ENCODE data around the gene ECT2L. TPM values are rescaled to one million over a fixed set of nuclear protein-coding genes. Genes with fewer than 3 reads are reported as not detected.
A peak's percentile ranks its signal among the peaks of the same experiment; 100 is the strongest.

Gene ECT2L
- total and polyA plus RNA-seq, 2 donors (not counting 3 experiments of a cell fraction or from before 2014, with no cell fraction given): not detected

GRCh38 chr6:138833816-138834539 is 38.1 kb downstream of the ECT2L start:
- Histone ChIP-seq H3K4me3 (replicated peaks in 1 of 3; ENCODE audit: insufficient read depth in 1 of 3, low read depth in 1 of 3, low read length in 3 of 3) (no peak overlapping the region), H3K27ac (ENCODE audit: insufficient read depth, low read depth, low read length) (no peak overlapping the region), H3K36me3 (ENCODE audit: control insufficient read depth in 2 of 2, extremely low read depth in 1 of 2, insufficient read depth in 2 of 2, low read length in 2 of 2) (no peaks in the 10 kb centered on the region), H2AFZ (ENCODE audit: low read depth, low read length) (no peak overlapping the region), H4K20me1 (replicated peaks; ENCODE audit: control insufficient read depth, extremely low read depth, insufficient read depth, low read length) (no peaks in the 10 kb centered on the region), H3K4me2 (ENCODE audit: insufficient read depth, low read length) (no peak overlapping the region), H3K9me3 (replicated peaks; ENCODE audit: control insufficient read depth, insufficient read depth, low read length) (no peaks in the 10 kb centered on the region), H3K27me3 (ENCODE audit: control insufficient read depth in 2 of 2, insufficient read depth in 2 of 2, low read length in 2 of 2) (no peaks in the 10 kb centered on the region), H3K4me1 (ENCODE audit: control insufficient read depth, extremely low read depth, insufficient read depth, low read length) (no peaks in the 10 kb centered on the region), H3K79me2 (ENCODE audit: control insufficient read depth, insufficient read depth, low read length) (no peaks in the 10 kb centered on the region), H3K9me1 (replicated peaks; ENCODE audit: control insufficient read depth, extremely low read depth, insufficient read depth, low read length) (no peaks in the 10 kb centered on the region), H3K9ac (replicated peaks; ENCODE audit: extremely low read depth, insufficient read depth, low read length) (no peak overlapping the region)
- no peak for FAIRE-seq
- POLR2A ChIA-PET: no interaction called here
- dilution Hi-C loops (cut with MboI; ENCODE audit: extremely low pct_ligation_motif_present, low sequenced_read_pairs): no loop called here
- BruUV-seq (replicated peaks): no TSS peak
- intact Hi-C loops (cut with micrococcal nuclease): no loop called here
- no peak for TF ChIP-seq POLR2A (IDR thresholded peaks at IDR 0.05; ENCODE audit: low read depth, low read length)
- TF ChIP-seq FOS (IDR thresholded peaks at IDR 0.05; ENCODE audit: borderline replicate concordance, insufficient read depth, low read length): no peak
- no peak for TF ChIP-seq JUN (IDR thresholded peaks at IDR 0.05; ENCODE audit: borderline replicate concordance, insufficient read depth, insufficient read length, low read depth)
- TF ChIP-seq POLR2AphosphoS5 (IDR thresholded peaks at IDR 0.05; ENCODE audit: insufficient read depth, low read depth, low read length): no peak
- no peak for TF ChIP-seq EZH2 (IDR thresholded peaks at IDR 0.05; ENCODE audit: borderline replicate concordance, low read depth, low read length, severe bottlenecking)
- no peak for TF ChIP-seq MYC (IDR thresholded peaks at IDR 0.05; ENCODE audit: low read depth, low read length)
- DNase-seq (ENCODE audit: low read depth, low spot score): no peak
- CTCF ChIA-PET: interaction anchor here (1.8 kb wide), 1 partner anchor 18 kb away, joined by 7 read pairs; no protein-coding TSS in a partner anchor

- intact Hi-C loops (cut with micrococcal nuclease) (no loop called here), dilution Hi-C loops (cut with MboI; ENCODE audit: extremely low pct_ligation_motif_present, low sequenced_read_pairs) (no loop called here)
- FAIRE-seq (peak; percentile 38), DNase-seq (ENCODE audit: low read depth, low spot score) (no peak)
- ChIA-PET CTCF (no interaction called here), POLR2A (no interaction called here)
- Histone ChIP-seq H3K4me2 (ENCODE audit: insufficient read depth, low read length) (no peak overlapping the region), H3K9ac (replicated peaks; ENCODE audit: extremely low read depth, insufficient read depth, low read length) (no peak overlapping the region), H3K9me3 (replicated peaks; ENCODE audit: control insufficient read depth, insufficient read depth, low read length) (no peaks in the 10 kb centered on the region), H3K36me3 (ENCODE audit: control insufficient read depth in 2 of 2, extremely low read depth in 1 of 2, insufficient read depth in 2 of 2, low read length in 2 of 2) (no peaks in the 10 kb centered on the region), H3K79me2 (ENCODE audit: control insufficient read depth, insufficient read depth, low read length) (no peaks in the 10 kb centered on the region), H3K27me3 (ENCODE audit: control insufficient read depth in 2 of 2, insufficient read depth in 2 of 2, low read length in 2 of 2) (no peaks in the 10 kb centered on the region), H3K4me3 (replicated peaks in 1 of 3; ENCODE audit: insufficient read depth in 1 of 3, low read depth in 1 of 3, low read length in 3 of 3) (no peak overlapping the region), H4K20me1 (replicated peaks; ENCODE audit: control insufficient read depth, extremely low read depth, insufficient read depth, low read length) (no peaks in the 10 kb centered on the region), H2AFZ (ENCODE audit: low read depth, low read length) (no peak overlapping the region), H3K9me1 (replicated peaks; ENCODE audit: control insufficient read depth, extremely low read depth, insufficient read depth, low read length) (no peaks in the 10 kb centered on the region), H3K4me1 (ENCODE audit: control insufficient read depth, extremely low read depth, insufficient read depth, low read length) (no peaks in the 10 kb centered on the region), H3K27ac (ENCODE audit: insufficient read depth, low read depth, low read length) (no peak overlapping the region)
- BruUV-seq (replicated peaks): no TSS peak
- TF ChIP-seq POLR2A (IDR thresholded peaks at IDR 0.05; ENCODE audit: low read depth, low read length) (no peak), MAX (IDR thresholded peaks at IDR 0.05; ENCODE audit: insufficient read depth, insufficient read length) (no peak), FOS (IDR thresholded peaks at IDR 0.05; ENCODE audit: borderline replicate concordance, insufficient read depth, low read length) (no peak), MYC (IDR thresholded peaks at IDR 0.05; ENCODE audit: low read depth, low read length) (no peak), JUN (IDR thresholded peaks at IDR 0.05; ENCODE audit: borderline replicate concordance, insufficient read depth, insufficient read length, low read depth) (no peak), CTCF (IDR thresholded peaks at IDR 0.05; ENCODE audit: extremely low read depth in 1 of 2, insufficient read depth in 1 of 2, low read depth in 1 of 2, low read length in 2 of 2) (no peak), GATA2 (IDR thresholded peaks at IDR 0.05; ENCODE audit: insufficient read depth, insufficient read length, low read depth, low read length) (no peak), POLR2AphosphoS5 (IDR thresholded peaks at IDR 0.05; ENCODE audit: insufficient read depth, low read depth, low read length) (no peak), EZH2 (IDR thresholded peaks at IDR 0.05; ENCODE audit: borderline replicate concordance, low read depth, low read length, severe bottlenecking) (no peak)
Observed at GRCh38 chr6:138837246-138837645, 41.4 kb downstream of the ECT2L start.

Measured in endothelial cell of umbilical vein (primary cell).